Esophagus muscularis mucosa (tissue), 4 donors: ENCODE data around the gene TANGO2. TPM values are rescaled to one million over a fixed set of nuclear protein-coding genes. Genes with fewer than 3 reads are reported as not detected.

Experiments used
- DNase-seq: peaks from one replicate; pipeline ENCODE4 v3.0.0-alpha.2; 2017; ENCODE audit errors: extremely low spot score
- H3K27ac ChIP-seq, 4 donors: fragments of 200-600 bp; sonication (generic); replicated peaks in 1 of 4; 1 replicate in 3 of 4; 2 replicates in 1 of 4; pipeline ENCODE4 v1.5.1; 2016 to 2019; ENCODE audit warnings: mild to moderate bottlenecking in 1 of 4
- H3K27me3 ChIP-seq, 4 donors: fragments of 200-600 bp; sonication (generic); one replicate each; pipeline versions ENCODE4 v1.5.1 to v1.6.0; 2016 to 2019
- H3K36me3 ChIP-seq, 4 donors: fragments of 200-600 bp; sonication (generic); one replicate each; pipeline ENCODE4 v1.5.1; 2016 to 2019
- H3K4me1 ChIP-seq, 4 donors: fragments of 200-600 bp; sonication (generic); one replicate each; pipeline ENCODE4 v1.5.1; 2016 to 2019
- H3K4me3 ChIP-seq, 4 donors: fragments of 200-600 bp; sonication (generic); 1 replicate in 2 of 4; 2 replicates in 2 of 4; pipeline ENCODE4 v1.5.1; 2016 to 2019; ENCODE audit warnings: mild to moderate bottlenecking in 4 of 4, moderate library complexity in 1 of 4
- H3K9me3 ChIP-seq, 4 donors: fragments of 200-600 bp; sonication (generic); 1 replicate in 3 of 4; 2 replicates in 1 of 4; pipeline ENCODE4 v1.5.1; 2016 to 2019
- EP300 ChIP-seq: sonication (generic); formaldehyde crosslinking; IDR thresholded peaks from one replicate; pipeline ENCODE4 v1.6.1; 2017; ENCODE audit warnings: antibody characterized with exemption
- POLR2A ChIP-seq: fragments of 450-650 bp; IDR thresholded peaks from one replicate; pipeline ENCODE4 v1.6.1; 2017; ENCODE audit warnings: antibody characterized with exemption, moderate library complexity, mild to moderate bottlenecking, low read depth
- POLR2AphosphoS5 ChIP-seq, 2 donors: sonication (generic); formaldehyde crosslinking; IDR thresholded peaks; one replicate each; pipeline ENCODE4 v1.6.1; 2017; ENCODE audit warnings: antibody characterized with exemption in 2 of 2
- WGBS: methylation state at CpG from one replicate; pipeline ENCODE4 v1.1.5; 2018; 5-methylcytosine and 5-hydroxymethylcytosine counted together
- intact Hi-C: fragments of 100-400 bp; cut with DNase I; formaldehyde crosslinking; loops from one replicate; pipeline ENCODE4 v1.15.1; 2023
- total RNA-seq, 4 donors: library from RNA; depleted of rRNA; stranded (reverse); fragments of >200 nt; gene quantifications; one replicate each; pipeline versions ENCODE4 v1.1.0 to v1.2.1, GENCODE V29; 2016
- TF ChIP-seq, protein P1 (sequence below), 3 experiments: fragments of 200-600 bp in 2 of 3; fragments of 450-650 bp in 1 of 3; sonication (generic) in 2 of 3; IDR thresholded peaks; one replicate each; pipeline ENCODE4 v1.5.1; 2017 to 2019; ENCODE audit warnings: antibody characterized with exemption in 3 of 3, mild to moderate bottlenecking in 2 of 3, moderate library complexity in 1 of 3

Gene TANGO2
- total RNA-seq, 4 donors from 2014 or later = 37.1 to 44.4 (median 42.3) TPM

DNA sequence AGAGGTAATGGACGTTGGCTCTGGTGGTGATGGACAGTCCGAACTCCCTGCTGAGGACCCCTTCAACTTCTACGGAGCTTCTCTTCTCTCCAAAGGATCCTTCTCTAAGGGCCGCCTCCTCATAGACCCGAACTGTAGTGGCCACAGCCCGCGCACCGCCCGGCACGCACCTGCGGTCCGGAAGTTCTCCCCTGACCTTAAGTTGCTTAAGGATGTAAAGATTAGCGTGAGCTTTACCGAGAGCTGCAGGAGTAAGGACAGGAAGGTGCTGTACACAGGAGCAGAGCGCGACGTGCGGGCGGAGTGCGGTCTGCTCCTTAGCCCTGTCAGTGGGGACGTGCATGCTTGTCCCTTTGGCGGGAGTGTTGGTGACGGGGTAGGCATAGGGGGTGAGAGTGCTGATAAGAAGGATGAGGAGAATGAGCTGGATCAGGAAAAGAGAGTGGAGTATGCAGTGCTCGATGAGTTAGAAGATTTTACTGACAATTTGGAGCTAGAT, 65.2 kb downstream of the TANGO2 start:
- no peak overlapping the region for H3K27ac ChIP-seq
- H3K9me3 ChIP-seq = no peaks in the 10 kb centered on the region
- H3K27me3 ChIP-seq = no peaks in the 10 kb centered on the region
- no peak for DNase-seq
- peaks cover 52 to 57% (median 56%) of the 10 kb centered on the region in 4 donors for H3K36me3 ChIP-seq
- intact Hi-C loops = no loop called here
- WGBS = 94% methylated on average over 24 of the region's 24 CpGs
- TF ChIP-seq POLR2AphosphoS5 (IDR thresholded peaks at IDR 0.05) (no peak), POLR2A (no peak), EP300 (no peak)
- TF ChIP-seq, protein P1, sequence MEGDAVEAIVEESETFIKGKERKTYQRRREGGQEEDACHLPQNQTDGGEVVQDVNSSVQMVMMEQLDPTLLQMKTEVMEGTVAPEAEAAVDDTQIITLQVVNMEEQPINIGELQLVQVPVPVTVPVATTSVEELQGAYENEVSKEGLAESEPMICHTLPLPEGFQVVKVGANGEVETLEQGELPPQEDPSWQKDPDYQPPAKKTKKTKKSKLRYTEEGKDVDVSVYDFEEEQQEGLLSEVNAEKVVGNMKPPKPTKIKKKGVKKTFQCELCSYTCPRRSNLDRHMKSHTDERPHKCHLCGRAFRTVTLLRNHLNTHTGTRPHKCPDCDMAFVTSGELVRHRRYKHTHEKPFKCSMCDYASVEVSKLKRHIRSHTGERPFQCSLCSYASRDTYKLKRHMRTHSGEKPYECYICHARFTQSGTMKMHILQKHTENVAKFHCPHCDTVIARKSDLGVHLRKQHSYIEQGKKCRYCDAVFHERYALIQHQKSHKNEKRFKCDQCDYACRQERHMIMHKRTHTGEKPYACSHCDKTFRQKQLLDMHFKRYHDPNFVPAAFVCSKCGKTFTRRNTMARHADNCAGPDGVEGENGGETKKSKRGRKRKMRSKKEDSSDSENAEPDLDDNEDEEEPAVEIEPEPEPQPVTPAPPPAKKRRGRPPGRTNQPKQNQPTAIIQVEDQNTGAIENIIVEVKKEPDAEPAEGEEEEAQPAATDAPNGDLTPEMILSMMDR (IDR thresholded peaks at IDR 0.05) = no peak
- H3K4me1 ChIP-seq = peaks cover 40 to 46% (median 41%) of the 10 kb centered on the region in 4 donors
- H3K4me3 ChIP-seq = no peak overlapping the region

DNA sequence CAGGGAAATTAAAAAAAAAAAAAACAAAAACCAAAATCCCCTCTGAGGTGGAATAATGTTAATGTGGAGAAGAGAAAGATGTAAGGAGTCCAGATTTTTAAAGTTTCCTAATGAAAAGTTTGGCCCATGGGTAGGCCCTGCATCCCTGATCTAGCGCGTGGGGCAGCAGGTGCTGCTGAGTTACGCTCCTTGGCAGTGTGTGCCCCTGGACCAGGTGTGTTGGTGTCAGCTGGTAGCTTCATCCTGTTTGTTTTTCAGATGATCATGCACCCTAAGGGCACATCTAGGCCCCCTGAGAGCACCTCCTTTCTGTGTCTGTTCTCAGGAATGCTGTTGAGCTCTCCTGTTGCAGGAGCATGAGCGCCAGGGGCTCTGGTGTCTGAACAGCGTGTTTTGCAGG, 65.9 kb downstream of the TANGO2 start:
- H3K36me3 ChIP-seq = peaks cover 58 to 63% (median 62%) of the 10 kb centered on the region in 4 donors

DNA sequence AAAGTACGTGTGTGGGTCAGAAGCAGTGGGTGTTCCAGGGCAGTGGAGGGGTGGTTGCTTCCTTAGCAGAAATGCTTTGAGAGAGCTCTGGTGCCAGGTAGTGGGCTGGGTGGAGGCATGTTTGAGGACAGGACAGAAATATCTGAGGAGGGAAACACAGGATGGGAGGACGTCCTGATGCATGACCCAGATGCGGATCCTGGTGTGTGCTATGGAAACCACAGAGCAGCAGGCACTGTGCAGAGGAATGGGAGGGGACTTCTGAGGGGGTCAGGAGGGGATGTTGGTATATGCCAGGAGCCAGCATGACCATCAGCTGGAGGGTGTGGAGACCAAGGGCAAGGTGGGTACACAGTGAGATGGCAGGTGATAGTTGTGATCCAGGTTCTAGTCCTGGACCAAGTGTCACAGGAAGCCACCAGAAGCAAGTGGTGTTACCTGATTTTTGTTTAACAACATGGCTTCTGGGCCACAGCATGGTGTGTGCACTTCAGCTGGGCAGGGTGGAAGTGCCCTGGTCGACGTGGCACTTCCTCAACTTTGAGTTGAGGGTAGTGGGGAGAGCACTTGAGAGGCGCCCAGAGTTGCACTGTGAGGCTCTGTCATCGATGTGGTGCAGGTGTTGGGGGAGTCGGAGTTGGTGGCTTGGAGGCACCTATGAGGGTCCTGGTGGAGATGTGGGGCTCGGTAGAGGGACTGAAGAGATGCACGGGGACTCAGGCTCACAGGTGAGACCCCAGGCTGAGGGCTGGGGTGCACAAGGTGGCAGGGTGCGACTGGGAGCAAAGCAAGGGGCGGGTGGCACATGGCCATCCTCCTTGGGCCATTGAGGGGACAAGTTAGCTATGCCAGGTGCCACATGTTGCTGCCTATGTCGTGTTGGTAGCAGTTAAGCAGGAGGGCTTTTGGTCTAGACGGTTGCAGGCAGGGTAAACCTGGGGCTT, 66.7 kb downstream of the TANGO2 start:
- 90% methylated on average over 11 of the region's 14 CpGs for WGBS
- Histone ChIP-seq H3K27me3 (no peaks in the 10 kb centered on the region), H3K27ac (no peak overlapping the region), H3K4me1 (peaks cover 26 to 32% (median 27%) of the 10 kb centered on the region in 4 donors), H3K4me3 (no peak overlapping the region), H3K9me3 (no peaks in the 10 kb centered on the region), H3K36me3 (peaks cover 66 to 72% (median 71%) of the 10 kb centered on the region in 4 donors)
- TF ChIP-seq POLR2A = no peak
- TF ChIP-seq POLR2AphosphoS5 (IDR thresholded peaks at IDR 0.05) = no peak
- TF ChIP-seq, protein P1 (IDR thresholded peaks at IDR 0.05) = no peak
- no peak for TF ChIP-seq EP300
- DNase-seq = no peak
- intact Hi-C loops = no loop called here

More for the DNA sequence above, 65.9 kb downstream of the TANGO2 start:
- no peak for DNase-seq
- Histone ChIP-seq H3K4me1 (peaks cover 34 to 40% (median 35%) of the 10 kb centered on the region in 4 donors), H3K27ac (no peak overlapping the region), H3K4me3 (no peak overlapping the region), H3K9me3 (no peaks in the 10 kb centered on the region), H3K27me3 (no peaks in the 10 kb centered on the region)
- TF ChIP-seq, protein P1 (IDR thresholded peaks at IDR 0.05) = no peak
- no peak for TF ChIP-seq POLR2A
- no peak for TF ChIP-seq EP300
- TF ChIP-seq POLR2AphosphoS5 (IDR thresholded peaks at IDR 0.05) = no peak
- intact Hi-C loops = no loop called here
- 94% methylated on average over 5 of the region's 5 CpGs for WGBS

DNA sequence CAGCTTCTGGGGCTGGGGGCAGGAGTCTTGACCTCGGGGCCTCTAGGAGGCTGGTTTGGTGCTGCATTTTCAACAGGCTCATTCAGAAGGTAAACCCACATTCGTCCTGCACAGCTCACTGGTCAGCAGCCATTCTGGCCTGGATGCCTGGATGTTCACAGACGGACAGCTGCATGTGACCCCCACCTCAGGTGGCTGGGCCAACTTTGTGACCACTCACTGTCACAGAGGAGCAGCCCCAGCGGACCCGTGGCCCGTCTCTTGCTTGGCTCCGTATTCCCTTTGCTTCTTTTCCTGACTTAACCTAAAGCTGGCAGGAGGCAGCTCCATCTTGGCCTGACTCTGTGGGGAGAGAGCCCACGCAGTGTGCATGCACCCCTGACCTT, 67.3 kb downstream of the TANGO2 start:
- H3K9me3 ChIP-seq = no peaks in the 10 kb centered on the region
- 76% methylated on average over 3 of the region's 8 CpGs for WGBS
- H3K4me3 ChIP-seq = no peak overlapping the region
- peaks cover 73 to 78% (median 77%) of the 10 kb centered on the region in 4 donors for H3K36me3 ChIP-seq
- no peak for TF ChIP-seq EP300
- TF ChIP-seq POLR2AphosphoS5 (IDR thresholded peaks at IDR 0.05) = no peak
- TF ChIP-seq, protein P1 (IDR thresholded peaks at IDR 0.05) = no peak
- TF ChIP-seq POLR2A = no peak
- no peak overlapping the region for H3K27ac ChIP-seq
- no peaks in the 10 kb centered on the region for H3K27me3 ChIP-seq
- peaks cover 19 to 25% (median 20%) of the 10 kb centered on the region in 4 donors for H3K4me1 ChIP-seq
- intact Hi-C loops = no loop called here
- DNase-seq = no peak
